Measurements from ENCODE around the gene TLCD4. TPM values are rescaled to one million over a fixed set of nuclear protein-coding genes. Genes with fewer than 3 reads are reported as not detected.

Gene TLCD4
- total and polyA plus RNA-seq, 8 donors: 2.1 to 19.5 (median 13.2) TPM

GRCh38 chr1:95118067-95118499, 928 bp downstream of the TLCD4 start:
- no peak for DNase-seq
- intact Hi-C loops (cut with DNase I): loop anchor here in 2 of 3 donors (5.0 to 10.0 kb wide), 2 partner anchors 114 to 117 kb away; partner anchors contain the start of gene RWDD3 (in 2 of the 2)
- WGBS, 2 donors: 5 to 7% methylated on average over 10 of the region's 10 CpGs
- H3K9me3 ChIP-seq: no peaks in the 10 kb centered on the region
- ATAC-seq: no peak
- peak overlapping the region; percentile 84 to 92 (median 86) for H3K27ac ChIP-seq
- peak overlapping the region; percentile 70 to 90 (median 83) for H3K4me3 ChIP-seq
- no peak for TF ChIP-seq CTCF (IDR thresholded peaks at IDR 0.05)
- H3K27me3 ChIP-seq: no peaks in the 10 kb centered on the region
- H3K4me1 ChIP-seq: peaks cover 0 to 14% (median 8%) of the 10 kb centered on the region in 3 donors
- no peak for FAIRE-seq
- H3K36me3 ChIP-seq: no peaks in the 10 kb centered on the region

GRCh38 chr1:95118710-95119109, 1.6 kb downstream of the TLCD4 start:
- DNase-seq: no peak
- no peak for TF ChIP-seq CTCF (IDR thresholded peaks at IDR 0.05)
- Histone ChIP-seq H3K36me3 (no peaks in the 10 kb centered on the region), H3K4me1 (peaks cover 0 to 14% (median 8%) of the 10 kb centered on the region in 3 donors), H3K9me3 (no peaks in the 10 kb centered on the region), H3K27me3 (no peaks in the 10 kb centered on the region), H3K4me3 (peak overlapping the region in 2 of 4 donors; percentile 82 to 84), H3K27ac (no peak overlapping the region)
- intact Hi-C loops (cut with DNase I): loop anchor here in 2 of 3 donors (5.0 to 10.0 kb wide), 2 partner anchors 114 to 116 kb away; partner anchors contain the start of gene RWDD3 (in 2 of the 2)
- ATAC-seq: no peak
- 43 to 58% methylated on average over 6 of the region's 6 CpGs for WGBS, 2 donors
- no peak for FAIRE-seq

- FAIRE-seq (no peak), ATAC-seq (no peak), DNase-seq (no peak)
- Histone ChIP-seq H3K27ac (no peak overlapping the region), H3K36me3 (no peaks in the 10 kb centered on the region), H3K4me3 (no peak overlapping the region), H3K9me3 (no peaks in the 10 kb centered on the region), H3K4me1 (peaks cover 0 to 14% (median 8%) of the 10 kb centered on the region in 3 donors), H3K27me3 (no peaks in the 10 kb centered on the region)
- intact Hi-C loops (cut with DNase I): loop anchor here in 2 of 3 donors (5.0 to 10.0 kb wide), 2 partner anchors 113 to 116 kb away; partner anchors contain the start of gene RWDD3 (in 2 of the 2)
- TF ChIP-seq CTCF (IDR thresholded peaks at IDR 0.05): no peak
Measured at GRCh38 chr1:95119273-95119672, 2.1 kb downstream of the TLCD4 start.

- Histone ChIP-seq H3K4me3 (no peak overlapping the region), H3K27me3 (no peaks in the 10 kb centered on the region), H3K4me1 (peaks cover 0 to 6% (median 3%) of the 10 kb centered on the region in 3 donors), H3K36me3 (no peaks in the 10 kb centered on the region), H3K27ac (no peak overlapping the region), H3K9me3 (no peaks in the 10 kb centered on the region)
- ATAC-seq (no peak), FAIRE-seq (no peak), DNase-seq (no peak)
- intact Hi-C loops (cut with DNase I): no loop called here
- 46 to 61% methylated on average over 8 of the region's 8 CpGs for WGBS, 2 donors
- TF ChIP-seq CTCF (IDR thresholded peaks at IDR 0.05): no peak
Measured at GRCh38 chr1:95122151-95122697, 5.1 kb downstream of the TLCD4 start.

- H3K4me1 ChIP-seq: peaks cover 0 to 6% (median 0%) of the 10 kb centered on the region in 3 donors
- H3K9me3 ChIP-seq: no peaks in the 10 kb centered on the region
- no peaks in the 10 kb centered on the region for H3K27me3 ChIP-seq
- no peaks in the 10 kb centered on the region for H3K36me3 ChIP-seq
- ATAC-seq (no peak), DNase-seq (no peak), FAIRE-seq (no peak)
- TF ChIP-seq CTCF (IDR thresholded peaks at IDR 0.05): no peak
- no peak overlapping the region for H3K4me3 ChIP-seq
- H3K27ac ChIP-seq: no peak overlapping the region
- WGBS, 2 donors: 95 to 98% methylated on average over 2 of the region's 2 CpGs
- intact Hi-C loops (cut with DNase I): no loop called here
Measured at GRCh38 chr1:95124342-95124741, 7.2 kb downstream of the TLCD4 start.

Measured in pancreas (tissue), 10 donors.